GM12801 (cell line): Measurements from ENCODE around the gene TRABD.

Experiments used
- TF ChIP-seq, protein P1 (sequence below): IDR thresholded peaks from one replicate; pipeline ENCODE4 v1.5.1; 2011; ENCODE audit warnings: control low read depth; ENCODE audit not compliant: insufficient read length; ENCODE audit errors: extremely low read depth

Gene TRABD

GRCh38 chr22:50216684-50217520 is 31.2 kb downstream of the TRABD start:
- TF ChIP-seq, protein P1, sequence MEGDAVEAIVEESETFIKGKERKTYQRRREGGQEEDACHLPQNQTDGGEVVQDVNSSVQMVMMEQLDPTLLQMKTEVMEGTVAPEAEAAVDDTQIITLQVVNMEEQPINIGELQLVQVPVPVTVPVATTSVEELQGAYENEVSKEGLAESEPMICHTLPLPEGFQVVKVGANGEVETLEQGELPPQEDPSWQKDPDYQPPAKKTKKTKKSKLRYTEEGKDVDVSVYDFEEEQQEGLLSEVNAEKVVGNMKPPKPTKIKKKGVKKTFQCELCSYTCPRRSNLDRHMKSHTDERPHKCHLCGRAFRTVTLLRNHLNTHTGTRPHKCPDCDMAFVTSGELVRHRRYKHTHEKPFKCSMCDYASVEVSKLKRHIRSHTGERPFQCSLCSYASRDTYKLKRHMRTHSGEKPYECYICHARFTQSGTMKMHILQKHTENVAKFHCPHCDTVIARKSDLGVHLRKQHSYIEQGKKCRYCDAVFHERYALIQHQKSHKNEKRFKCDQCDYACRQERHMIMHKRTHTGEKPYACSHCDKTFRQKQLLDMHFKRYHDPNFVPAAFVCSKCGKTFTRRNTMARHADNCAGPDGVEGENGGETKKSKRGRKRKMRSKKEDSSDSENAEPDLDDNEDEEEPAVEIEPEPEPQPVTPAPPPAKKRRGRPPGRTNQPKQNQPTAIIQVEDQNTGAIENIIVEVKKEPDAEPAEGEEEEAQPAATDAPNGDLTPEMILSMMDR: no peak

DNA sequence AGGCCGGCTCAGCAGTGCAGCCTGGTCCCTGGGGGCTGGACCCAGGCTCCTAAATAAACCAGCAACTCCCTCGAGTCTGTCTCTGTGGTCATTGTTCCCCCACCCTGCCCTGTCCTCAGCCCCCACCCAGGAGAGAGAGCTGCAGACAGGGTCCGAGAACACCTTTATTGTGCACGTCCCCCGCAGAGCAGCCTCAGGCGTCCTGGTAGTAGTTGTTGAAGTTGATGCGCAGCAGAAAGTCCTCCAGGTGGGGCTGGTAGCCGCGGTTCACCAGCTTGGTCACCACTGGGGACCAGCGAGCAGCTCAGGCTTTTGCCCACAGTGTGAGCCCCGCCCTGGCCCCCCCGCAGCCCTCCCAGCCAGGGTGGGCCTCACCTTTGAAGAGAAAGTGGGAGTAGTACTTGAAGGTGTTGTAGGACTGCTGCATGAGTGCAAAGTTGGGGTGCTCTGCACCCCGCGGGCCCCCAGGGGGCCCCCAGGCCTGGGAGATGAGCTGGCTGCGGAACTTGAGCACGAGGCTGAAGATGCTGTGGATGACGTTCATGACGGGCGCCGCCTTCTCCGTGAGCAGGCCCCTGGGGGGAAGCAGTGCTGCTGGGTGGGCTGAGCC is 31.9 kb downstream of the TRABD start:
- TF ChIP-seq, protein P1: no peak

- TF ChIP-seq, protein P1: no peak
Observed at GRCh38 chr22:50218153-50218995, 32.7 kb downstream of the TRABD start.

DNA sequence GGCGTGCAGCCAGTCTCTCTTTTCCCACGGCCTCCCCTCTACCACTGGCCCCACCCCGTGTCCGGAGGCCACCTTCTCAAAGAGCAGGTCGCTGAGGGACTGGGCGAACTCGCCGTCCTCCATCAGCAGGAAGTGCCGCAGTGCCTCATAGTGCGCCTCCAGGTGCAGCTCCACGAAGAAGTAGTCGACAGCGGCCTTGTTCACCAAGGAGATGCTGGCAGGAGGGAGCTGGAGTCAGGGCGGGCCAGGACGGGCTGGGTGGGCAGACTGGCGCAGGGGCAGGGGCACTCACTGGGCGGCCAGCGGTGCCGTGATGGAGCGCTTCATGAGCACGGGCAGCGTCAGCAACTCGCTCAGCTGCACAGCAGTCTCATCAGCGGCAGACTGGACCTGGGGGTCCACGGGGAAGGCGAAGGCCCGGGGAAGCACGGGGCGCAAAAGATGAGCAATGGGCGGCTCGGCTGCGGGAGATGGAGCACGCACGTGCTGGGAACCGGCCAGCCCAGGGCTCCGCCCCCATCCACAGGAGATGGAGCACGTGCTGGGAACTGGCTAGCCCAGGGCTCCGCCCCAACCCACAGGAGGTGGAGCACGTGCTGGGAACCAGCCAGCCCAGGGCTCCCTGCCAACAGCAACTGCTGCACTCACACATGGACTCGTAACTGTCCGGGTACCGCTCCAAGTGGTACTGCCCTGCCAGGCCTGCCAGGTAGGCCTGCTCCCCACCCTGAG is 33.4 kb downstream of the TRABD start:
- TF ChIP-seq, protein P1: no peak

- TF ChIP-seq, protein P1: no peak
Observed at GRCh38 chr22:50219800-50220602, 34.3 kb downstream of the TRABD start.

DNA sequence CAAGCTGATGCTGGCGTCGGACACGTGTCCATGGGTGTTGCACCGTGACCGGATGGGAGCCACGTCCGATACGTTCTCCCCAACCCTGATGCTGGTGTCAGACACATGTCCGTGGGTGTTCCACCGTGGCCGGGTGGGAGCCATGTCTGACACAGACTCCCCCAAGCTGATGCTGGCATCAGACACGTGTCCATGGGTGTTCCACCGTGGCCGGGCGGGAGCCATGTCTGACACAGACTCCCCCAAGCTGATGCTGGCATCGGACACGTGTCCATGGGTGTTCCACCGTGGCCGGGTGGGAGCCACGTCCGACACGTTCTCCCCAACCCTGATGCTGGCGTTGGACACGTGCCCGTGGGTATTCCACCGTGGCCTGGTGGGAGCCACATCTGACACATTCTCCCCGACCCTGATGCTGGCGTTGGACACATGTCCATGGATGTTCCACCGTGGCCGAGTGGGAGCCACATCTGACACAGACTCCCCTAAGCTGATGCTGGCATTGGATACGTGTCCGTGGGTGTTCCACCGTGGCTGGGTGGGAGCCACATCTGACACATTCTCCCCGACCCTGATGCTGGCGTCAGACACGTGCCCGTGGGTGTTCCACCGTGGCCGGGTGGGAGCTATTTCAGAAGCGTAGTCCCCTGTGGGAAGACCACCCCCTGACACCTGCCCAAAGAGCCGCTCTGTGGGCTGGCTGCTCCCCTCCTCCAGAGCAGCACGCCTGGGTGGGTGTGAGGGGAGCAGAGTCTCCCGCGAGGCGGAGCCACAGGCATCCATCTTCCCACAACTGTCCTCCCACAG is 35.1 kb downstream of the TRABD start:
- TF ChIP-seq, protein P1: no peak
